Right lobe of liver (tissue), 6 donors: ENCODE results near the gene FKBP1A. TPM values are rescaled to one million over a fixed set of nuclear protein-coding genes. Genes with fewer than 3 reads are reported as not detected.

Experiments
- ATAC-seq, 4 donors: fragments of 200-7000 bp; cut with Tn5 transposase; one replicate each; pipeline ENCODE4 v1.9.1; 2020; ENCODE audit warnings: mild to moderate bottlenecking in 4 of 4, moderate library complexity in 4 of 4
- DNase-seq, 3 donors: peaks; one replicate each; pipeline ENCODE4 v3.0.0-alpha.2; 2020
- H3K27ac ChIP-seq, 3 donors: fragments of 200-600 bp; one replicate each; pipeline ENCODE4 v1.8.0; 2022
- H3K27me3 ChIP-seq, 2 donors: fragments of 200-600 bp; one replicate each; pipeline ENCODE4 v1.8.0; 2022
- H3K36me3 ChIP-seq, 4 donors: fragments of 200-600 bp; sonication (generic) in 1 of 4; one replicate each; pipeline versions ENCODE4 v1.5.1 to v1.8.0; 2017 to 2022; ENCODE audit warnings: control low read depth in 1 of 4
- H3K4me1 ChIP-seq, 4 donors: fragments of 200-600 bp; sonication (generic) in 1 of 4; one replicate each; pipeline versions ENCODE4 v1.5.1 to v1.8.0; 2017 to 2022; ENCODE audit warnings: control low read depth in 1 of 4
- H3K4me3 ChIP-seq, 3 donors: fragments of 200-600 bp; one replicate each; pipeline ENCODE4 v1.8.0; 2022
- H3K9me3 ChIP-seq, 4 donors: fragments of 200-600 bp; sonication (generic) in 1 of 4; one replicate each; pipeline versions ENCODE4 v1.5.1 to v1.8.0; 2017 to 2022; ENCODE audit warnings: control low read depth in 1 of 4
- CTCF ChIP-seq, 4 donors: fragments of 200-600 bp in 3 of 4; fragments of 450-650 bp in 1 of 4; IDR thresholded peaks; one replicate each; pipeline versions ENCODE4 v1.5.1 to v1.8.0; 2016 to 2022; ENCODE audit warnings: antibody characterized with exemption in 4 of 4, mild to moderate bottlenecking in 2 of 4
- POLR2A ChIP-seq: fragments of 450-650 bp; IDR thresholded peaks from one replicate; pipeline ENCODE4 v1.6.1; 2017; ENCODE audit warnings: antibody characterized with exemption, mild to moderate bottlenecking
- WGBS: methylation state at CpG from one replicate; pipeline ENCODE4 v1.1.6; 2018; ENCODE audit warnings: low coverage, low lambda C conversion rate; ENCODE audit not compliant: insufficient coverage; ENCODE audit errors: missing lambda C conversion rate; 5-methylcytosine and 5-hydroxymethylcytosine counted together
- intact Hi-C, 2 donors: fragments of 100-400 bp; cut with DNase I; formaldehyde crosslinking; loops; one replicate each; pipeline versions ENCODE4 v1.11.2 to v1.14.1; 2022
- total RNA-seq, 6 experiments: library from RNA; depleted of rRNA in 2 of 6; stranded (reverse); fragments of >200 nt in 2 of 6; fragmentation: NEBNext Ultra II Directional in 3 of 6; extraction: Animal tissue kit (Norgen Biotek cat#: 25700) in 3 of 6; gene quantifications; one replicate each; pipeline versions ENCODE4 v1.1.0 to v1.2.4, GENCODE V29; 2016 to 2023
- donor health status: DM: no; HTN: yes; CAD: no.
- donor health status: DM: no; HTN: no; CAD: no.
- donor health status: DM: no; HTN: no; CAD: no.
- donor health status: DM: no; HTN: yes; CAD: no.
- donor health status: DM: no; HTN: yes; CAD: no.

The FKBP1A gene
- total RNA-seq, 6 experiments from 2014 or later: 56.9 to 86.9 (median 63.4) TPM

- no peak overlapping the region for H3K4me3 ChIP-seq
- no peak for DNase-seq
- peaks cover 0 to 7% (median 2%) of the 10 kb centered on the region in 4 donors for H3K36me3 ChIP-seq
- intact Hi-C loops: no loop called here
- WGBS: 41% methylated on average over 2 of the region's 8 CpGs
- peaks cover 0 to 33% (median 6%) of the 10 kb centered on the region in 4 donors for H3K4me1 ChIP-seq
- TF ChIP-seq CTCF (IDR thresholded peaks at IDR 0.05) (no peak), POLR2A (no peak)
- H3K27me3 ChIP-seq: no peaks in the 10 kb centered on the region
- peak; percentile 50 to 64 (median 53) for ATAC-seq
- H3K27ac ChIP-seq: no peak overlapping the region
- H3K9me3 ChIP-seq: no peaks in the 10 kb centered on the region
Measured at GRCh38 chr20:1375515-1375914, 17.3 kb downstream of the FKBP1A start.

- peak in 1 of 4 donors; percentile 7 for ATAC-seq
Measured at GRCh38 chr20:1374246-1374645, 18.6 kb downstream of the FKBP1A start.

GRCh38 chr20:1373614-1374013 is 19.2 kb downstream of the FKBP1A start:
- Histone ChIP-seq H3K27ac (peak overlapping the region in 1 of 3 donors; percentile 28), H3K9me3 (no peaks in the 10 kb centered on the region), H3K4me1 (peaks cover 0 to 26% (median 6%) of the 10 kb centered on the region in 4 donors), H3K4me3 (no peak overlapping the region), H3K36me3 (peaks cover 0 to 7% (median 4%) of the 10 kb centered on the region in 4 donors), H3K27me3 (no peaks in the 10 kb centered on the region)
- WGBS: 57% methylated on average over 4 of the region's 4 CpGs
- DNase-seq: no peak
- no peak for ATAC-seq
- TF ChIP-seq POLR2A (no peak), CTCF (IDR thresholded peaks at IDR 0.05) (no peak)
- intact Hi-C loops: no loop called here

More at GRCh38 chr20:1374246-1374645, 18.6 kb downstream of the FKBP1A start:
- Histone ChIP-seq H3K36me3 (peaks cover 0 to 7% (median 4%) of the 10 kb centered on the region in 4 donors), H3K9me3 (no peaks in the 10 kb centered on the region), H3K4me3 (no peak overlapping the region), H3K4me1 (peaks cover 0 to 32% (median 6%) of the 10 kb centered on the region in 4 donors), H3K27ac (no peak overlapping the region), H3K27me3 (no peaks in the 10 kb centered on the region)
- intact Hi-C loops: no loop called here
- DNase-seq: no peak
- no peak for TF ChIP-seq CTCF (IDR thresholded peaks at IDR 0.05)
- no peak for TF ChIP-seq POLR2A
- WGBS: 61% methylated on average over 2 of the region's 2 CpGs

GRCh38 chr20:1373036-1373435 is 19.8 kb downstream of the FKBP1A start:
- Histone ChIP-seq H3K9me3 (no peaks in the 10 kb centered on the region), H3K36me3 (peaks cover 0 to 11% (median 4%) of the 10 kb centered on the region in 4 donors), H3K4me1 (peaks cover 0 to 20% (median 6%) of the 10 kb centered on the region in 4 donors), H3K27me3 (no peaks in the 10 kb centered on the region), H3K27ac (no peak overlapping the region), H3K4me3 (no peak overlapping the region)
- TF ChIP-seq CTCF (IDR thresholded peaks at IDR 0.05) (no peak), POLR2A (no peak)
- ATAC-seq (no peak), DNase-seq (no peak)
- WGBS: 66% methylated on average over 3 of the region's 3 CpGs
- intact Hi-C loops: no loop called here
